Activated CD8-positive, alpha-beta T cell treated with anti-CD3 and anti-CD28 coated beads for 36 hours (primary cell): ENCODE measurements around the gene FHL1. TPM values are rescaled to one million over a fixed set of nuclear protein-coding genes. Genes with fewer than 3 reads are reported as not detected.

Experiments
- ATAC-seq: fragments of 200-7000 bp; cut with Tn5 transposase; one replicate; pipeline ENCODE4 v1.10.0; 2021; ENCODE audit warnings: mild to moderate bottlenecking, moderate library complexity
- CTCF ChIA-PET: fragments of 350-600 bp; sonication (Branson Sonifier 250); formaldehyde crosslinking; loops from one replicate; lab custom pipeline; 2021; ENCODE audit warnings: antibody characterized with exemption; lab: Charles Lee
- POLR2A ChIA-PET: fragments of 350-600 bp; sonication (Branson Sonifier 250); formaldehyde crosslinking; loops from one replicate; lab custom pipeline; 2021; ENCODE audit warnings: antibody characterized with exemption; lab: Charles Lee
- DNase-seq: peaks from one replicate; pipeline ENCODE4 v3.0.0-alpha.2; 2020
- H3K27ac Mint-ChIP-seq: one replicate; pipeline ENCODE4 v1.8.0; 2021; ENCODE audit warnings: mild to moderate bottlenecking, mixed read lengths
- H3K27me3 Mint-ChIP-seq: one replicate; pipeline ENCODE4 v1.8.0; 2021; ENCODE audit warnings: mixed read lengths
- H3K36me3 Mint-ChIP-seq: one replicate; pipeline ENCODE4 v1.8.0; 2021; ENCODE audit warnings: low read depth, mixed read lengths
- H3K4me1 Mint-ChIP-seq: one replicate; pipeline ENCODE4 v1.8.0; 2021; ENCODE audit warnings: low read depth, mixed read lengths
- H3K4me3 Mint-ChIP-seq: one replicate; pipeline ENCODE4 v1.8.0; 2021; ENCODE audit warnings: mild to moderate bottlenecking, moderate library complexity, mixed read lengths
- H3K9me3 Mint-ChIP-seq: one replicate; pipeline ENCODE4 v1.8.0; 2021; ENCODE audit warnings: mixed read lengths
- intact Hi-C: fragments of 100-400 bp; cut with micrococcal nuclease; formaldehyde crosslinking; loops from one replicate; pipeline ENCODE4 v1.10.0; 2022
- total RNA-seq, 2 experiments: library from RNA; stranded (reverse); gene quantifications; one replicate each; pipeline ENCODE4 v1.2.3, GENCODE V29; 2021
- TF ChIP-seq, protein P1 (sequence below): fragments of 200-600 bp; IDR thresholded peaks from one replicate; pipeline ENCODE4 v1.8.0; 2022; ENCODE audit warnings: antibody characterized with exemption, mild to moderate bottlenecking

The FHL1 gene
- total RNA-seq, 2 experiments from 2014 or later = 17.9 to 18.4 TPM

- Mint-ChIP-seq H3K4me1 (peaks cover 22% of the 10 kb centered on the region), H3K36me3 (no peaks in the 10 kb centered on the region), H3K27ac (no peak overlapping the region), H3K9me3 (no peaks in the 10 kb centered on the region), H3K27me3 (no peaks in the 10 kb centered on the region), H3K4me3 (no peak overlapping the region)
- TF ChIP-seq, protein P1, sequence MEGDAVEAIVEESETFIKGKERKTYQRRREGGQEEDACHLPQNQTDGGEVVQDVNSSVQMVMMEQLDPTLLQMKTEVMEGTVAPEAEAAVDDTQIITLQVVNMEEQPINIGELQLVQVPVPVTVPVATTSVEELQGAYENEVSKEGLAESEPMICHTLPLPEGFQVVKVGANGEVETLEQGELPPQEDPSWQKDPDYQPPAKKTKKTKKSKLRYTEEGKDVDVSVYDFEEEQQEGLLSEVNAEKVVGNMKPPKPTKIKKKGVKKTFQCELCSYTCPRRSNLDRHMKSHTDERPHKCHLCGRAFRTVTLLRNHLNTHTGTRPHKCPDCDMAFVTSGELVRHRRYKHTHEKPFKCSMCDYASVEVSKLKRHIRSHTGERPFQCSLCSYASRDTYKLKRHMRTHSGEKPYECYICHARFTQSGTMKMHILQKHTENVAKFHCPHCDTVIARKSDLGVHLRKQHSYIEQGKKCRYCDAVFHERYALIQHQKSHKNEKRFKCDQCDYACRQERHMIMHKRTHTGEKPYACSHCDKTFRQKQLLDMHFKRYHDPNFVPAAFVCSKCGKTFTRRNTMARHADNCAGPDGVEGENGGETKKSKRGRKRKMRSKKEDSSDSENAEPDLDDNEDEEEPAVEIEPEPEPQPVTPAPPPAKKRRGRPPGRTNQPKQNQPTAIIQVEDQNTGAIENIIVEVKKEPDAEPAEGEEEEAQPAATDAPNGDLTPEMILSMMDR = peak; percentile 17
- ChIA-PET POLR2A (interaction anchor here (0.6 kb wide), 1 partner anchor 1393 kb away, joined by 3 read pairs; a partner anchor contains a TSS), CTCF (no interaction called here)
- no peak for DNase-seq
- ATAC-seq = no peak
- intact Hi-C loops = no loop called here
Measured at GRCh38 chrX:136200466-136200865, 53.1 kb downstream of the FHL1 start.

GRCh38 chrX:136201601-136202000 lies 54.3 kb downstream of the FHL1 start:
- no peaks in the 10 kb centered on the region for H3K27me3 Mint-ChIP-seq
- TF ChIP-seq, protein P1 = no peak
- ChIA-PET POLR2A (no interaction called here), CTCF (interaction anchor here (1.7 to 2.2 kb wide), 2 partner anchors 67 to 168 kb away, joined by 3 to 5 read pairs; no protein-coding TSS in a partner anchor)
- H3K4me3 Mint-ChIP-seq = no peak overlapping the region
- H3K36me3 Mint-ChIP-seq = no peaks in the 10 kb centered on the region
- intact Hi-C loops = no loop called here
- no peaks in the 10 kb centered on the region for H3K9me3 Mint-ChIP-seq
- H3K27ac Mint-ChIP-seq = no peak overlapping the region
- ATAC-seq (no peak), DNase-seq (no peak)
- H3K4me1 Mint-ChIP-seq = peaks cover 23% of the 10 kb centered on the region

DNA sequence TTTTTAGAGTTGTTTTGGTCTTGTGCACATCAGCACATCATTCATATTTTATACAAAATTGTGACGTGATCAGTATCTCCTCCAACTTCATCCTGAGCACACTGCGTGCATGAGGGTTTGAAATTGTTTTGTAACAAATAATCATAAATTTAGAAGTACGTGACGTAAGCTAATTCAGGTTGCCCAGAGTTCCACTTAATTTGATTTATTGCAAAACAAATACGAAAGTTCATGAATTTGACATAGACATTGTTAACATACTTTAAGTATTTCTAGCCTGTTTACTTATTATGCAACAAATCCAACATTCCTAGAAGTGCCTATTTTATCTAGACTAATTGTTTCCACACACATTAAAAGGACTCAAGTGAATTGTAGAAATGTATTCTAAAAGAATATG lies 55.6 kb downstream of the FHL1 start:
- Mint-ChIP-seq H3K4me3 (no peak overlapping the region), H3K27me3 (no peaks in the 10 kb centered on the region), H3K9me3 (no peaks in the 10 kb centered on the region), H3K27ac (peak overlapping the region; percentile 71), H3K36me3 (peaks cover 3% of the 10 kb centered on the region), H3K4me1 (peaks cover 23% of the 10 kb centered on the region)
- intact Hi-C loops = no loop called here
- POLR2A ChIA-PET = no interaction called here
- CTCF ChIA-PET = interaction anchor here (1.0 to 3.0 kb wide), 4 partner anchors 19 to 174 kb away, joined by 3 to 12 read pairs (median 4); no protein-coding TSS in a partner anchor
- no peak for DNase-seq
- no peak for ATAC-seq
- TF ChIP-seq, protein P1 = no peak

DNA sequence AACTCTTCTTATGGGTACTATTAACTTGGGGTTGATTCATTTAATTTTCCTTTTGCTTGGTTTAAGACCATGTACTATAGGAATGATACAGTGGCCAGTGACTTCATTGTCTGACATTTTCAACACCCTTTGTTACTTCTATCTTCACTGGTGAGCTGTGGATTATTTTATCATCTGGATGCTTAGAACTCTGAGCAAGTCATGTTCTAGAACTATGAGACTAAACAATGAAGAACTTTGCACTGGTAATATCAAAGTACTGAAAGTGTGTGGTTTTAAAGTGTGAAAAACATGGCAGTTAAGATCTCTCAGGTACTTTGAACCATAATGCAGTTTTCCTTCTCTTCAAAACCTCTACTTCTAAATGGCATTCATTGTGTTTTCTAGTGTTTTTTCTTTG lies 56.1 kb downstream of the FHL1 start:
- intact Hi-C loops = no loop called here
- H3K4me3 Mint-ChIP-seq = no peak overlapping the region
- ATAC-seq (peak; percentile 86), DNase-seq (no peak)
- no peaks in the 10 kb centered on the region for H3K27me3 Mint-ChIP-seq
- peaks cover 3% of the 10 kb centered on the region for H3K36me3 Mint-ChIP-seq
- CTCF ChIA-PET = interaction anchor here (1.0 to 3.0 kb wide), 3 partner anchors 19 to 175 kb away, joined by 3 to 12 read pairs (median 5); no protein-coding TSS in a partner anchor
- TF ChIP-seq, protein P1 = no peak
- H3K4me1 Mint-ChIP-seq = peaks cover 23% of the 10 kb centered on the region
- peak overlapping the region; percentile 71 for H3K27ac Mint-ChIP-seq
- no peaks in the 10 kb centered on the region for H3K9me3 Mint-ChIP-seq
- POLR2A ChIA-PET = interaction anchor here (0.6 kb wide), 1 partner anchor 30 kb away, joined by 3 read pairs; no protein-coding TSS in a partner anchor

DNA sequence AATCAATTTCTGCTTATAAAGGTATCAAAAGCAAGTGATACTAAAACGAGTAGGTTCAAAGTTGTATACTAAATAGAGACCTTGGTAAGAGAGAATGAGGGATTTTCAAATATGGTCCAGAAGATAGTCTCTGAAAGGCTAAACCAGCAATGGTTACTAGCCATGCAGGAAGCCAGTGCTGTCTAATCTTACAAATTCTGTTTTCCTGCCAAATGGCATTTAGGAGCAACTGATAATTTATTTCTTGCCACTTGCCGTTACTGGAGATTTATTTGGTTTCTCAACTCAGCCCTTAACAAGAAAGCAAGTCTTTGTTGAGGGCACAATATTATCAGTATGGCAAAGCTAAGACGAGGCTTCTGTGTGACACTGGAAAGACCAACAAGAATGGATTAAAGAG lies 56.6 kb downstream of the FHL1 start:
- DNase-seq (no peak), ATAC-seq (no peak)
- TF ChIP-seq, protein P1 = no peak
- H3K4me3 Mint-ChIP-seq = no peak overlapping the region
- CTCF ChIA-PET = interaction anchor here (3.0 kb wide), 1 partner anchor 175 kb away, joined by 12 read pairs; no protein-coding TSS in a partner anchor
- intact Hi-C loops = no loop called here
- H3K27me3 Mint-ChIP-seq = no peaks in the 10 kb centered on the region
- H3K27ac Mint-ChIP-seq = no peak overlapping the region
- POLR2A ChIA-PET = no interaction called here
- H3K4me1 Mint-ChIP-seq = peaks cover 23% of the 10 kb centered on the region
- H3K36me3 Mint-ChIP-seq = peaks cover 3% of the 10 kb centered on the region
- no peaks in the 10 kb centered on the region for H3K9me3 Mint-ChIP-seq
